Esophagus muscularis mucosa (tissue), 4 donors: ENCODE measurements around the gene ZNG1A. TPM values are rescaled to one million over a fixed set of nuclear protein-coding genes. Genes with fewer than 3 reads are reported as not detected.
"Not testable (repeated sequence)": the region's sequence is repeated elsewhere in the genome, so short reads cannot be mapped to it uniquely, and the experiment has no call there.

Experiments used
- DNase-seq: peaks from one replicate; pipeline ENCODE4 v3.0.0-alpha.2; 2017; ENCODE audit errors: extremely low spot score
- H3K27ac ChIP-seq, 4 donors: fragments of 200-600 bp; sonication (generic); replicated peaks in 1 of 4; 1 replicate in 3 of 4; 2 replicates in 1 of 4; pipeline ENCODE4 v1.5.1; 2016 to 2019; ENCODE audit warnings: mild to moderate bottlenecking in 1 of 4
- H3K27me3 ChIP-seq, 4 donors: fragments of 200-600 bp; sonication (generic); one replicate each; pipeline versions ENCODE4 v1.5.1 to v1.6.0; 2016 to 2019
- H3K36me3 ChIP-seq, 4 donors: fragments of 200-600 bp; sonication (generic); one replicate each; pipeline ENCODE4 v1.5.1; 2016 to 2019
- H3K4me1 ChIP-seq, 4 donors: fragments of 200-600 bp; sonication (generic); one replicate each; pipeline ENCODE4 v1.5.1; 2016 to 2019
- H3K4me3 ChIP-seq, 4 donors: fragments of 200-600 bp; sonication (generic); 1 replicate in 2 of 4; 2 replicates in 2 of 4; pipeline ENCODE4 v1.5.1; 2016 to 2019; ENCODE audit warnings: mild to moderate bottlenecking in 4 of 4, moderate library complexity in 1 of 4
- H3K9me3 ChIP-seq, 4 donors: fragments of 200-600 bp; sonication (generic); 1 replicate in 3 of 4; 2 replicates in 1 of 4; pipeline ENCODE4 v1.5.1; 2016 to 2019
- WGBS: methylation state at CpG from one replicate; pipeline ENCODE4 v1.1.5; 2018; 5-methylcytosine and 5-hydroxymethylcytosine counted together
- intact Hi-C: fragments of 100-400 bp; cut with DNase I; formaldehyde crosslinking; loops from one replicate; pipeline ENCODE4 v1.15.1; 2023
- total RNA-seq, 4 donors: library from RNA; depleted of rRNA; stranded (reverse); fragments of >200 nt; gene quantifications; one replicate each; pipeline versions ENCODE4 v1.1.0 to v1.2.1, GENCODE V29; 2016

ZNG1A gene
- total RNA-seq, 4 donors from 2014 or later: 26.4 to 50.7 (median 34.1) TPM

- H3K36me3 ChIP-seq, DNase-seq: not testable (repeated sequence)
- no CpG with 5 or more reads among the region's 31 CpGs for WGBS
These were observed 95.7 kb downstream of the ZNG1A start for GRCh38 chr9:82932-83689.

GRCh38 chr9:78333-78732 lies 100.5 kb downstream of the ZNG1A start:
- DNase-seq, H3K4me3 ChIP-seq, H3K27me3 ChIP-seq, intact Hi-C loops, H3K4me1 ChIP-seq, H3K36me3 ChIP-seq, H3K9me3 ChIP-seq, H3K27ac ChIP-seq: not testable (repeated sequence)
- WGBS: no CpG with 5 or more reads among the region's 3 CpGs

More at GRCh38 chr9:82932-83689, 95.7 kb downstream of the ZNG1A start:
- H3K27ac ChIP-seq, H3K4me1 ChIP-seq, H3K4me3 ChIP-seq, intact Hi-C loops, H3K9me3 ChIP-seq, H3K27me3 ChIP-seq: not testable (repeated sequence)

GRCh38 chr9:76389-76788 lies 102.5 kb downstream of the ZNG1A start:
- H3K4me1 ChIP-seq: peaks cover 6 to 12% (median 8%) of the 10 kb centered on the region in 4 donors
- DNase-seq, H3K9me3 ChIP-seq, H3K27ac ChIP-seq, H3K4me3 ChIP-seq, H3K36me3 ChIP-seq, intact Hi-C loops: not testable (repeated sequence)
- H3K27me3 ChIP-seq: peaks cover 0 to 16% (median 0%) of the 10 kb centered on the region in 4 donors
- WGBS: no CpG with 5 or more reads among the region's 3 CpGs

- not testable (repeated sequence) for DNase-seq
These were observed 104.8 kb downstream of the ZNG1A start for GRCh38 chr9:73900-74525.

GRCh38 chr9:73076-73899 lies 105.6 kb downstream of the ZNG1A start:
- H3K9me3 ChIP-seq, intact Hi-C loops, H3K36me3 ChIP-seq: not testable (repeated sequence)
- Histone ChIP-seq H3K4me3 (peak overlapping the region; percentile 38 to 59 (median 56)), H3K4me1 (peaks cover 6 to 12% (median 8%) of the 10 kb centered on the region in 4 donors), H3K27ac (peak overlapping the region in 3 of 4 donors; percentile 49 to 65 (median 57)), H3K27me3 (peaks cover 0 to 16% (median 0%) of the 10 kb centered on the region in 4 donors)
- no CpG with 5 or more reads among the region's 109 CpGs for WGBS
- DNase-seq: peak; percentile 60

More at GRCh38 chr9:73900-74525, 104.8 kb downstream of the ZNG1A start:
- H3K27me3 ChIP-seq: peaks cover 0 to 16% (median 0%) of the 10 kb centered on the region in 4 donors
- peak overlapping the region; percentile 38 to 59 (median 56) for H3K4me3 ChIP-seq
- 42% methylated on average over 7 of the region's 18 CpGs for WGBS
- H3K9me3 ChIP-seq, intact Hi-C loops, H3K36me3 ChIP-seq: not testable (repeated sequence)
- peaks cover 6 to 12% (median 8%) of the 10 kb centered on the region in 4 donors for H3K4me1 ChIP-seq
- peak overlapping the region in 3 of 4 donors; percentile 49 to 65 (median 57) for H3K27ac ChIP-seq

Other genes starting within 250 kb of the ZNG1A start
- gene WASHC1, start 149.6 kb downstream of the ZNG1A start, total RNA-seq: 1 to 10 TPM; 3.0 to 9.6 (median 6.5) TPM
- gene FOXD4, start 60.6 kb downstream of the ZNG1A start, total RNA-seq: under 1 TPM; 0.32 to 0.42 (median 0.37) TPM
- 10 to 100 TPM; 45.1 to 72.8 (median 48.8) TPM for gene DOCK8, start 35.8 kb upstream of the ZNG1A start, total RNA-seq